Smooth muscle cell (in vitro differentiated cells): Measurements from ENCODE around the gene SSX2IP. TPM values are rescaled to one million over a fixed set of nuclear protein-coding genes. Genes with fewer than 3 reads are reported as not detected.

Source experiments
- DNase-seq: peaks from one replicate; lab custom pipeline; 2025; ENCODE audit not compliant: unreplicated experiment; lab: John Stamatoyannopoulos, UW
- H2AFZ ChIP-seq: fragments of 200-600 bp; sonication (generic); 2 replicates; pipeline ENCODE4 v1.6.0; 2016; ENCODE audit warnings: antibody characterized with exemption, low read depth, mild to moderate bottlenecking
- H3F3A ChIP-seq: fragments of 200-600 bp; sonication (generic); 2 replicates; pipeline ENCODE4 v1.6.0; 2017; ENCODE audit warnings: antibody characterized with exemption, low read depth
- H3K27ac ChIP-seq: fragments of 200-600 bp; sonication (generic); 2 replicates; pipeline ENCODE4 v1.5.1; 2016; ENCODE audit warnings: low read depth, mild to moderate bottlenecking
- H3K27me3 ChIP-seq: fragments of 200-600 bp; sonication (generic); 2 replicates; pipeline ENCODE4 v1.6.1; 2016; ENCODE audit warnings: low read depth, mild to moderate bottlenecking
- H3K36me3 ChIP-seq: fragments of 200-600 bp; sonication (generic); 2 replicates; pipeline ENCODE4 v1.5.1; 2016; ENCODE audit warnings: low read depth
- H3K4me1 ChIP-seq: fragments of 200-600 bp; sonication (generic); 2 replicates; pipeline ENCODE4 v1.5.1; 2016; ENCODE audit warnings: low read depth
- H3K4me2 ChIP-seq: fragments of 200-600 bp; sonication (generic); 2 replicates; pipeline ENCODE4 v1.6.0; 2016; ENCODE audit warnings: mild to moderate bottlenecking
- H3K4me3 ChIP-seq: fragments of 200-600 bp; sonication (generic); 2 replicates; pipeline ENCODE4 v1.5.1; 2016; ENCODE audit warnings: mild to moderate bottlenecking
- H3K79me2 ChIP-seq: fragments of 200-600 bp; sonication (generic); 2 replicates; pipeline ENCODE4 v1.6.0; 2016; ENCODE audit warnings: low read depth, mild to moderate bottlenecking
- H3K9ac ChIP-seq: fragments of 200-600 bp; sonication (generic); 2 replicates; pipeline ENCODE4 v1.6.0; 2016; ENCODE audit warnings: low read depth
- H3K9me3 ChIP-seq: fragments of 200-600 bp; sonication (generic); replicated peaks from 2 replicates; pipeline ENCODE4 v1.5.1; 2016; ENCODE audit warnings: low read depth
- H4K20me1 ChIP-seq: fragments of 200-600 bp; sonication (generic); 2 replicates; pipeline ENCODE4 v1.6.0; 2016; ENCODE audit warnings: low read depth
- WGBS: methylation state at CpG from one replicate; pipeline ENCODE4 v1.1.7; 2016; ENCODE audit warnings: low lambda C conversion rate; 5-methylcytosine and 5-hydroxymethylcytosine counted together
- polyA plus RNA-seq: library from polyadenylated mRNA; unstranded; fragments of >200 nt; fragmentation: Nextera tagmentation; extraction: Ambion mirVana; gene quantifications from 2 replicates; pipeline ENCODE4 v1.2.1, GENCODE V29; 2016
- total RNA-seq: library from RNA; depleted of rRNA; stranded (reverse); fragments of >200 nt; gene quantifications from 2 replicates; pipeline ENCODE4 v1.2.3, GENCODE V29; 2014
- TF ChIP-seq, protein P1 (sequence below): fragments of 200-600 bp; sonication (generic); IDR thresholded peaks from 2 replicates; pipeline ENCODE4 v1.5.1; 2017; ENCODE audit warnings: borderline replicate concordance, mild to moderate bottlenecking, antibody characterized with exemption; ENCODE audit not compliant: insufficient read depth, poor library complexity, severe bottlenecking

SSX2IP gene
- total and polyA plus RNA-seq, 2 experiments from 2014 or later = 27.4 to 69.7 TPM

DNA sequence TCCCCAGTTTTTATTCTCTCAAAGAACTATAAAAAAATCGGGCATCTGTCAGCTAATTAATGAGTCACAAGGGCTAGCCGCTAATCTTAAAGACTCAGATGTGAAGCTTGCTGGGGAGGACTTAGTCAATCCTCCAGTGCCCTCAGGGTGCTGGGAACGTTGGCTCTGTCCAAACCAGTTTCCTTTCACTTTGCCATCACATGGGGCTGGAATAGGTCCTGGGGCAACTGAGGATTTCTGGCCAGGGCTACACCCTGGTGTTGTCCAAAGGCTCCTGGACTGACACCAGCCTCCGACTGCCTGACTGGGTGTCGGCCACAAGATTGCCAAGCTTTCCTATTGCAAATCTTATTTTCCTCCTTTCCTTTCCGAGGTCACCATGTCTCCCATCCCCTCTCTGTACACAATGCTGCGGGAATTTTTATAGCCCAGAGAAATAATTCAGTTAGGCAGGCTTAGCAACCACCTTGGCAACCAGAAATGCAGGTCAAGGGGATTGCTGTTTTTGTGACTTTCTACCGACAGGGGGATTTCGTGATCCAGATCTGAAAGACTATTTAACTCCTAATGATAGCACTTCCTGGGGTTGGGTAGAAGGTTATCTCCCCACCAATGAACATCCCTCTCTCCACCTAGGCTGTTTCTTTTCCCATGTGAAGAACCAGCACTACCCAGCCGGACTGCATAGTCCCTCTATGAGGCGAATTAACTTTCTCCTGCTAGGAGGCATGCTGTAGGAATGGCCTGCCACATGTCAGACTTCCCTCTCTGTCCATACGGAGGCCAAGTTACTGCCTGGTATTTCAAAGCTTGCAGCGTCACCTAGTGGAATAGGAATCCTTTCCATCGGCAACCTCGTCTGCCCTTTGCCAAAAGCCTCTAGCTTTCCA lies 86.1 kb downstream of the SSX2IP start:
- no peaks in the 10 kb centered on the region for H3K9me3 ChIP-seq
- no peaks in the 10 kb centered on the region for H3K79me2 ChIP-seq
- H3K9ac ChIP-seq = peak overlapping the region; percentile 88
- no peaks in the 10 kb centered on the region for H4K20me1 ChIP-seq
- no peak for DNase-seq
- peak overlapping the region; percentile 97 for H3K27ac ChIP-seq
- TF ChIP-seq, protein P1, sequence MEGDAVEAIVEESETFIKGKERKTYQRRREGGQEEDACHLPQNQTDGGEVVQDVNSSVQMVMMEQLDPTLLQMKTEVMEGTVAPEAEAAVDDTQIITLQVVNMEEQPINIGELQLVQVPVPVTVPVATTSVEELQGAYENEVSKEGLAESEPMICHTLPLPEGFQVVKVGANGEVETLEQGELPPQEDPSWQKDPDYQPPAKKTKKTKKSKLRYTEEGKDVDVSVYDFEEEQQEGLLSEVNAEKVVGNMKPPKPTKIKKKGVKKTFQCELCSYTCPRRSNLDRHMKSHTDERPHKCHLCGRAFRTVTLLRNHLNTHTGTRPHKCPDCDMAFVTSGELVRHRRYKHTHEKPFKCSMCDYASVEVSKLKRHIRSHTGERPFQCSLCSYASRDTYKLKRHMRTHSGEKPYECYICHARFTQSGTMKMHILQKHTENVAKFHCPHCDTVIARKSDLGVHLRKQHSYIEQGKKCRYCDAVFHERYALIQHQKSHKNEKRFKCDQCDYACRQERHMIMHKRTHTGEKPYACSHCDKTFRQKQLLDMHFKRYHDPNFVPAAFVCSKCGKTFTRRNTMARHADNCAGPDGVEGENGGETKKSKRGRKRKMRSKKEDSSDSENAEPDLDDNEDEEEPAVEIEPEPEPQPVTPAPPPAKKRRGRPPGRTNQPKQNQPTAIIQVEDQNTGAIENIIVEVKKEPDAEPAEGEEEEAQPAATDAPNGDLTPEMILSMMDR = peak; percentile 41
- H3K27me3 ChIP-seq = no peaks in the 10 kb centered on the region
- WGBS = 47% methylated on average over 15 of the region's 15 CpGs
- no peaks in the 10 kb centered on the region for H3K36me3 ChIP-seq
- peaks cover 20% of the 10 kb centered on the region for H3F3A ChIP-seq
- H3K4me3 ChIP-seq = peak overlapping the region; percentile 41
- H2AFZ ChIP-seq = peak overlapping the region; percentile 56
- H3K4me1 ChIP-seq = peaks cover 7% of the 10 kb centered on the region
- peak overlapping the region; percentile 85 for H3K4me2 ChIP-seq

DNA sequence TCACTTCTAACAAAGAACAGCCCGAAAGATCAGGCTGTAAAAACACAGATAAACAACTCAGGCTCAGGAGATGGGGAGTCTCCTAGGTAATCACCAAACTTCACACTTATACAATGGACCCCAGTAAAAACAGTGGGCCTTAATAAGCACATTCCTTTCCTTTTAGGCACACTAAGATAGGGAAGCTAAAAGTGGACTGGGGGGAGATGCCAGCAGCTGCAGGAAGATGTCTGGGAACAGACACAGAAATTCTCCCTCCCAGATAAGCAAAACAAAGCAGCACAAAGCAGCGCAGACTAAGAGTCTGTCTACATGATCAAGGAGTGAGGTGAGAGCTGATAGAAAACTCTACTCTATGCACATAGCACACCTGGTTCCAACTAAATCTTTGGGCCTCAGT lies 87.0 kb downstream of the SSX2IP start:
- Histone ChIP-seq H3K27me3 (no peaks in the 10 kb centered on the region), H3K9ac (peak overlapping the region; percentile 88), H3F3A (peaks cover 29% of the 10 kb centered on the region), H3K36me3 (no peaks in the 10 kb centered on the region), H3K9me3 (no peaks in the 10 kb centered on the region), H2AFZ (no peak overlapping the region), H3K27ac (peak overlapping the region; percentile 97), H3K79me2 (no peaks in the 10 kb centered on the region), H3K4me3 (peak overlapping the region; percentile 41), H4K20me1 (no peaks in the 10 kb centered on the region), H3K4me1 (peaks cover 16% of the 10 kb centered on the region), H3K4me2 (peak overlapping the region; percentile 85)
- 11% methylated on average over 2 of the region's 2 CpGs for WGBS
- TF ChIP-seq, protein P1 = no peak
- DNase-seq = no peak

DNA sequence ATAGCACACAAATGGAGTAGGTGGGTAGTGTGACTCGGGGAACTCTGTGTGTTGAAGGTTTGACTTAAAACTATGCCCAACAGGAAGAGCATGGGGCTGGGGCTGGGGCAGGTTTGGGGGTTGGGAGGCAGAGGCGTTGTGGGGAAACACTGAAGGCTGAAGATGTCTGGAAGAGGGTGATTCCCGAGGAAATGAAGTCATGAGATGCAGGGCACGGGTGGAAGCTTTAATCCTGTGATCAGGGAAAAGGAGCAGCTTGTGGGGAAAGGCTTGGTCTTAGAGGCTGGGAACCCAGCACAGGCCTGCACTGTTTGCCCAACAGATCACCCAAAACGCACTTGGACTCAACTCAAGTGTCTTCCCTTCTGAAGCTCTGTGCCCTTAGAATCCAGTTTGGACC lies 89.5 kb downstream of the SSX2IP start:
- Histone ChIP-seq H3K4me3 (no peak overlapping the region), H3K36me3 (no peaks in the 10 kb centered on the region), H3K4me2 (peak overlapping the region; percentile 34), H3F3A (peaks cover 32% of the 10 kb centered on the region), H3K9ac (no peak overlapping the region), H2AFZ (no peak overlapping the region), H3K9me3 (no peaks in the 10 kb centered on the region), H3K79me2 (no peaks in the 10 kb centered on the region), H4K20me1 (no peaks in the 10 kb centered on the region), H3K27ac (peak overlapping the region; percentile 77), H3K27me3 (no peaks in the 10 kb centered on the region), H3K4me1 (peaks cover 18% of the 10 kb centered on the region)
- TF ChIP-seq, protein P1 = no peak
- WGBS = 57% methylated on average over 5 of the region's 5 CpGs
- no peak for DNase-seq
